HL-60/S4 (cell line): ENCODE data around the gene DLX5.

Experiments used
- in situ Hi-C: fragments of 300-500 bp; cut with MboI; formaldehyde crosslinking; loops from 2 replicates; pipeline ENCODE4 v1.14.3; 2022; ENCODE audit warnings: low sequenced_read_pairs

Gene DLX5

GRCh38 chr7:97006055-97006815 is 18.4 kb downstream of the DLX5 start:
- in situ Hi-C loops, result no loop called here

- in situ Hi-C loops, result no loop called here
Observed at GRCh38 chr7:97005183-97006054, 19.2 kb downstream of the DLX5 start, which contains the start of gene DLX6. TSS of gene DLX6 (plus strand) at chr7:97005553. CDS start at chr7:97005978, 425 bp downstream.

GRCh38 chr7:97004247-97005182 is 20.1 kb downstream of the DLX5 start:
- in situ Hi-C loops, result no loop called here

GRCh38 chr7:97003262-97004246 is 21.1 kb downstream of the DLX5 start:
- in situ Hi-C loops, result no loop called here

- in situ Hi-C loops, result no loop called here
Observed at GRCh38 chr7:97002555-97003261, 21.9 kb downstream of the DLX5 start.

GRCh38 chr7:97001656-97002554 is 22.7 kb downstream of the DLX5 start:
- in situ Hi-C loops, result no loop called here

GRCh38 chr7:97001221-97001620 is 23.4 kb downstream of the DLX5 start:
- in situ Hi-C loops, result no loop called here

GRCh38 chr7:96998744-96999143 is 25.9 kb downstream of the DLX5 start:
- in situ Hi-C loops, result no loop called here

- in situ Hi-C loops, result no loop called here
Observed at GRCh38 chr7:96998333-96998732, 26.3 kb downstream of the DLX5 start.

GRCh38 chr7:96997512-96998032 is 27.1 kb downstream of the DLX5 start:
- in situ Hi-C loops, result no loop called here

GRCh38 chr7:96996958-96997511 is 27.6 kb downstream of the DLX5 start:
- in situ Hi-C loops, result no loop called here

- in situ Hi-C loops, result no loop called here
Observed at GRCh38 chr7:96996111-96996957, 28.3 kb downstream of the DLX5 start.

- in situ Hi-C loops, result no loop called here
Observed at GRCh38 chr7:96995406-96996110, 29.1 kb downstream of the DLX5 start.

GRCh38 chr7:96993980-96994379 is 30.7 kb downstream of the DLX5 start:
- in situ Hi-C loops, result no loop called here

GRCh38 chr7:96993094-96993865 is 31.4 kb downstream of the DLX5 start:
- in situ Hi-C loops, result no loop called here
